Trophoblast cell (in vitro differentiated cells and primary cell): ENCODE results near the gene CIDEC.
"Not testable (repeated sequence)": the region's sequence is repeated elsewhere in the genome, so short reads cannot be mapped to it uniquely, and the experiment has no call there.

ENCODE experiments used
- DNase-seq, 2 donors: peaks; one replicate each; pipeline ENCODE4 v3.0.0-alpha.2; 2016
- H2AFZ ChIP-seq: 2 replicates; pipeline ENCODE4 v1.6.1; 2013; ENCODE audit warnings: low read length, moderate library complexity, mild to moderate bottlenecking; ENCODE audit not compliant: insufficient read depth, poor library complexity
- H2AK5ac ChIP-seq: 2 replicates; pipeline ENCODE4 v1.6.1; 2013; ENCODE audit warnings: mild to moderate bottlenecking, low read length
- H2BK120ac ChIP-seq: 2 replicates; pipeline ENCODE4 v1.6.1; 2013; ENCODE audit warnings: low read length, mild to moderate bottlenecking, moderate library complexity; ENCODE audit not compliant: insufficient read depth, poor library complexity
- H2BK12ac ChIP-seq: 2 replicates; pipeline ENCODE4 v1.6.1; 2013; ENCODE audit warnings: mild to moderate bottlenecking, low read length, moderate library complexity
- H2BK5ac ChIP-seq: 2 replicates; pipeline ENCODE4 v1.6.1; 2013; ENCODE audit warnings: low read length, low read depth, moderate library complexity, mild to moderate bottlenecking; ENCODE audit not compliant: poor library complexity
- H3K14ac ChIP-seq: 2 replicates; pipeline ENCODE4 v1.6.1; 2013; ENCODE audit warnings: mild to moderate bottlenecking, low read length
- H3K18ac ChIP-seq: 2 replicates; pipeline ENCODE4 v1.6.1; 2013; ENCODE audit warnings: mild to moderate bottlenecking, low read length
- H3K23ac ChIP-seq: 2 replicates; pipeline ENCODE4 v1.6.1; 2013; ENCODE audit warnings: low read length
- H3K27ac ChIP-seq: 2 replicates; pipeline ENCODE4 v1.5.1; 2013; ENCODE audit warnings: low read depth, mild to moderate bottlenecking, inconsistent platforms, low read length, moderate library complexity
- H3K27me3 ChIP-seq: 2 replicates; pipeline ENCODE4 v1.6.1; 2013; ENCODE audit warnings: inconsistent platforms, mild to moderate bottlenecking, low read length, moderate library complexity; ENCODE audit not compliant: insufficient read depth
- H3K36me3 ChIP-seq, 2 experiments: 1 replicate in 1 of 2; 2 replicates in 1 of 2; pipeline ENCODE4 v1.6.1; 2013; ENCODE audit warnings: low read length in 2 of 2, mild to moderate bottlenecking in 2 of 2, moderate library complexity in 1 of 2; ENCODE audit not compliant: insufficient read depth in 2 of 2, control insufficient read depth in 1 of 2
- H3K4ac ChIP-seq: 2 replicates; pipeline ENCODE4 v1.6.1; 2013; ENCODE audit warnings: low read depth, mild to moderate bottlenecking, low read length, moderate library complexity
- H3K4me1 ChIP-seq, 2 experiments: 1 replicate in 1 of 2; 2 replicates in 1 of 2; pipeline ENCODE4 v1.6.1; 2013; ENCODE audit warnings: low read length in 2 of 2, mild to moderate bottlenecking in 2 of 2, moderate library complexity in 1 of 2; ENCODE audit not compliant: insufficient read depth in 2 of 2, control insufficient read depth in 1 of 2
- H3K4me2 ChIP-seq: 2 replicates; pipeline ENCODE4 v1.6.1; 2013; ENCODE audit warnings: inconsistent platforms, mild to moderate bottlenecking, low read length, moderate library complexity
- H3K4me3 ChIP-seq: 2 replicates; pipeline ENCODE4 v1.5.1; 2013; ENCODE audit warnings: mild to moderate bottlenecking, low read depth, low read length, inconsistent platforms
- H3K79me1 ChIP-seq: one replicate; pipeline ENCODE4 v1.6.1; 2013; ENCODE audit warnings: low read length
- H3K79me2 ChIP-seq: 2 replicates; pipeline ENCODE4 v1.6.1; 2013; ENCODE audit warnings: low read length, mild to moderate bottlenecking; ENCODE audit not compliant: control insufficient read depth, insufficient read depth, poor library complexity
- H3K9ac ChIP-seq: 2 replicates; pipeline ENCODE4 v1.6.1; 2013; ENCODE audit warnings: mild to moderate bottlenecking, low read length
- H3K9me3 ChIP-seq: 2 replicates; pipeline ENCODE4 v1.6.1; 2013; ENCODE audit warnings: low read depth, mild to moderate bottlenecking, control low read depth, inconsistent platforms, low read length; ENCODE audit not compliant: insufficient read depth
- H4K12ac ChIP-seq: 2 replicates; pipeline ENCODE4 v1.6.1; 2013; ENCODE audit warnings: low read depth, mild to moderate bottlenecking, low read length, moderate library complexity
- H4K8ac ChIP-seq: 2 replicates; pipeline ENCODE4 v1.6.1; 2013; ENCODE audit warnings: low read depth, mild to moderate bottlenecking, low read length, moderate library complexity
- H4K91ac ChIP-seq: one replicate; pipeline ENCODE4 v1.6.1; 2013; ENCODE audit warnings: low read depth, mild to moderate bottlenecking, low read length, moderate library complexity
- WGBS: extraction: QIAGEN DNeasy Blood & Tissue Kit; methylation state at CpG from one replicate; pipeline ENCODE4 v1.1.7; 2013; ENCODE audit warnings: missing lambda C conversion rate; ENCODE audit not compliant: insufficient read length, insufficient coverage; ENCODE audit errors: extremely low coverage; 5-methylcytosine and 5-hydroxymethylcytosine counted together

Gene CIDEC

DNA sequence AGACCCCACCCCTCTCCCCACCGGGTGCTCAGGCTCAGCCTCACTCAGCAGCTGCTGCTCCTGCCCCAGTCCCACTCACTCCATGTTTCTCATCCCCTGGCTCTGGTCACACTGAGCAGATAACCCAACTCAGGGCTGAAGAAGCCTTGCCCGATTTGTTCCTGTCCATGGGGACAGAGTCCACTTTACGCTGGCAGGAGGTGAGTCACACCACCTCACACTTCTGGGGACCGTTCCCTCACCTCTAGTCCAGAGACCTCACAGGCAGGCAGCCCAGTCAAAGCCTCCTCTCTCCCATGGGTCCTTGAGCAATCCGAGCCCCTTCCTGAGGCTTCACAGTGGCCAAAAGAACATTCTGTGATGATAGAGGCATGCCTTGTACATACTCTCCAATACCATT lies 1.4 kb downstream of the CIDEC start:
- no peak overlapping the region for H2BK12ac ChIP-seq
- H3K27ac ChIP-seq, result no peak overlapping the region
- no peak overlapping the region for H3K14ac ChIP-seq
- H3K36me3 ChIP-seq, result no peaks in the 10 kb centered on the region
- H3K4ac ChIP-seq, result no peak overlapping the region
- no peak overlapping the region for H2AFZ ChIP-seq
- no peak overlapping the region for H4K8ac ChIP-seq
- no peaks in the 10 kb centered on the region for H3K9me3 ChIP-seq
- no CpG with 5 or more reads among the region's 5 CpGs for WGBS
- H3K9ac ChIP-seq, result no peak overlapping the region
- no peaks in the 10 kb centered on the region for H3K79me2 ChIP-seq
- peaks cover 0 to 1% of the 10 kb centered on the region in 2 experiments for H3K4me1 ChIP-seq
- H3K4me3 ChIP-seq, result no peak overlapping the region
- H2AK5ac ChIP-seq, result no peak overlapping the region
- no peak overlapping the region for H3K23ac ChIP-seq
- H4K12ac ChIP-seq, result no peak overlapping the region
- no peak for DNase-seq
- H2BK5ac ChIP-seq, result no peak overlapping the region
- no peak overlapping the region for H3K18ac ChIP-seq
- H3K4me2 ChIP-seq, result no peak overlapping the region
- no peak overlapping the region for H2BK120ac ChIP-seq
- no peaks in the 10 kb centered on the region for H3K27me3 ChIP-seq
- no peaks in the 10 kb centered on the region for H3K79me1 ChIP-seq
- H4K91ac ChIP-seq, result no peak overlapping the region

- Histone ChIP-seq H3K23ac (no peak overlapping the region), H2BK12ac (no peak overlapping the region), H3K4me1 (no peaks in the 10 kb centered on the region), H3K79me2 (no peaks in the 10 kb centered on the region), H3K4ac (no peak overlapping the region), H3K18ac (no peak overlapping the region), H3K27me3 (no peaks in the 10 kb centered on the region), H3K27ac (no peak overlapping the region), H3K4me2 (no peak overlapping the region), H2BK5ac (no peak overlapping the region), H3K9me3 (no peaks in the 10 kb centered on the region), H3K9ac (no peak overlapping the region), H4K12ac (no peak overlapping the region), H3K79me1 (peaks cover 1% of the 10 kb centered on the region), H2AFZ (no peak overlapping the region), H2BK120ac (no peak overlapping the region), H2AK5ac (no peak overlapping the region), H4K8ac (no peak overlapping the region), H3K4me3 (no peak overlapping the region), H3K36me3 (no peaks in the 10 kb centered on the region), H3K14ac (no peak overlapping the region), H4K91ac (no peak overlapping the region)
- WGBS, result no CpG with 5 or more reads among the region's 12 CpGs
- DNase-seq, result peak; percentile 80 to 85
These were observed 3.1 kb downstream of the CIDEC start for GRCh38 chr3:9876991-9877390.

DNA sequence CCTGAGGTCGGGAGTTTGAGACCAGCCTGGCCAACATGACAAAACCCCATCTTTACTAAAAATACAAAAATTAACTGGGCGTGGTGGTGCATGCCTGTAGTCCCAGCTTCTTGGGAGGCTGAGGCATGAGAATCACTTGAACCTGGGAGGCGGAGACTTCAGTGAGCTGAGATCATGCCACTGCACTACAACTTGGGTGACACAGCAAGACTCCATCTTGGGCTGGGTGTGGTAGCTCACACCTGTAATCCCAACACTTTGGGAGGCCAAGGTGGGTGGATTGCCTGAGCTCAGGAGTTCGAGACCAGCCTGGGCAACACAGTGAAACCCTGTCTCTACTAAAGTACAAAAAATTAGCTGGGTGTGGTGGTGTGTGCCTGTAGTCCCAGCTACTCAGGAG lies 3.8 kb downstream of the CIDEC start:
- H2BK120ac ChIP-seq, H3K14ac ChIP-seq, H2AFZ ChIP-seq, DNase-seq, H4K12ac ChIP-seq, H3K4me1 ChIP-seq, H3K27me3 ChIP-seq, H2BK12ac ChIP-seq, H3K9me3 ChIP-seq, H3K4ac ChIP-seq, H3K23ac ChIP-seq, H3K79me2 ChIP-seq, H3K27ac ChIP-seq, H3K79me1 ChIP-seq, H3K36me3 ChIP-seq, H2BK5ac ChIP-seq, H4K91ac ChIP-seq, H3K18ac ChIP-seq, H2AK5ac ChIP-seq, H3K9ac ChIP-seq, H3K4me2 ChIP-seq, H4K8ac ChIP-seq, H3K4me3 ChIP-seq: not testable (repeated sequence)
- WGBS, result no CpG with 5 or more reads among the region's 4 CpGs

DNA sequence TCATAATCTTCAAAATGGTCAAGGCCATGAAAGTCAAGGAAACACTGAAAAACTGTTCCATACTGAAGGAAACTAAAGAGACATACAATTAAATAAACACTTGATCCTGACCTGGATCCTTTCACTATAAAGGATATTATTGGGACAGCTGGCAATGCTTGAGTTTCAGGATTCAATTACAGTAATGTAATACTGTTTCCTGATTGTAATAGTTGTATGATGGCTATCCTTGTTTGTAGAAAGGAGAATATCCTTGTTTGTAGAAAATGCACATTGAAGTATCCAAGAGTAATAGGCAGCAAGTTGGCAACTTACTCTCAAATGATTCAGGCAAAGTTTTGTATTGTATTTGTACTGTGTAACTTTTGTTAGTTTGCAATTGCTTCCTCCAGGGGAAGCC lies 4.6 kb downstream of the CIDEC start:
- H3K27me3 ChIP-seq, result no peaks in the 10 kb centered on the region
- H3K4me2 ChIP-seq, result no peak overlapping the region
- H4K8ac ChIP-seq, result no peak overlapping the region
- H2BK12ac ChIP-seq, result no peak overlapping the region
- no peak overlapping the region for H2AFZ ChIP-seq
- H3K36me3 ChIP-seq, result no peaks in the 10 kb centered on the region
- no peak overlapping the region for H3K4me3 ChIP-seq
- no peaks in the 10 kb centered on the region for H3K4me1 ChIP-seq
- no peak overlapping the region for H3K23ac ChIP-seq
- H2AK5ac ChIP-seq, result no peak overlapping the region
- peaks cover 1% of the 10 kb centered on the region for H3K79me1 ChIP-seq
- H3K18ac ChIP-seq, result no peak overlapping the region
- DNase-seq, result no peak
- no peak overlapping the region for H3K14ac ChIP-seq
- H4K12ac ChIP-seq, result no peak overlapping the region
- no peaks in the 10 kb centered on the region for H3K79me2 ChIP-seq
- H3K9me3 ChIP-seq, result no peaks in the 10 kb centered on the region
- no peak overlapping the region for H3K27ac ChIP-seq
- no peak overlapping the region for H3K9ac ChIP-seq
- H4K91ac ChIP-seq, result no peak overlapping the region
- H2BK120ac ChIP-seq, result no peak overlapping the region
- H2BK5ac ChIP-seq, result no peak overlapping the region
- H3K4ac ChIP-seq, result no peak overlapping the region

- H3K23ac ChIP-seq, H3K9ac ChIP-seq, H3K79me1 ChIP-seq, H3K4me3 ChIP-seq, H3K4me1 ChIP-seq, H2BK5ac ChIP-seq, H4K8ac ChIP-seq, H3K9me3 ChIP-seq, H3K18ac ChIP-seq, H3K4me2 ChIP-seq, H3K27me3 ChIP-seq, H4K12ac ChIP-seq, DNase-seq, H3K14ac ChIP-seq, H2AFZ ChIP-seq, H2BK120ac ChIP-seq, H4K91ac ChIP-seq, H3K4ac ChIP-seq, H3K36me3 ChIP-seq, H2BK12ac ChIP-seq, H3K79me2 ChIP-seq, H2AK5ac ChIP-seq, H3K27ac ChIP-seq: not testable (repeated sequence)
- no CpG with 5 or more reads among the region's 5 CpGs for WGBS
These were observed 8.0 kb downstream of the CIDEC start for GRCh38 chr3:9872067-9872466.
